Fibroblast of lung (primary cell): ENCODE results near the gene NPS. TPM values are rescaled to one million over a fixed set of nuclear protein-coding genes. Genes with fewer than 3 reads are reported as not detected.

ENCODE experiments used
- DNase-seq, 2 donors: peaks; one replicate each; pipeline versions ENCODE4 v3.0.0 to v3.0.0-alpha.2; 2010; ENCODE audit warnings: low read depth in 2 of 2
- H2AFZ ChIP-seq: 2 replicates; pipeline ENCODE4 v1.5.1; 2012; ENCODE audit warnings: low read length, control low read depth, inconsistent platforms
- H3K27ac ChIP-seq: 2 replicates; pipeline ENCODE4 v1.5.1; 2011; ENCODE audit warnings: low read length, control low read depth; ENCODE audit not compliant: insufficient read depth
- H3K27me3 ChIP-seq: 2 replicates; pipeline ENCODE4 v1.5.1; 2011; ENCODE audit warnings: mild to moderate bottlenecking, low read length; ENCODE audit not compliant: control insufficient read depth, insufficient read depth
- H3K36me3 ChIP-seq: 2 replicates; pipeline ENCODE4 v1.5.1; 2011; ENCODE audit warnings: low read length; ENCODE audit not compliant: control insufficient read depth, insufficient read depth
- H3K4me1 ChIP-seq: 2 replicates; pipeline ENCODE4 v1.5.1; 2011; ENCODE audit warnings: low read length; ENCODE audit not compliant: control insufficient read depth, insufficient read depth; ENCODE audit errors: extremely low read depth
- H3K4me2 ChIP-seq: 2 replicates; pipeline ENCODE4 v1.5.1; 2011; ENCODE audit warnings: low read length, control low read depth; ENCODE audit not compliant: insufficient read depth; ENCODE audit errors: extremely low read depth
- H3K4me3 ChIP-seq, 4 experiments: fragments of 200-600 bp in 1 of 4; sonication (generic) in 1 of 4; replicated peaks in 1 of 4; 2 replicates each; pipeline ENCODE4 v1.5.1; 2011 to 2016; ENCODE audit warnings: low read length in 4 of 4, low read depth in 3 of 4, mild to moderate bottlenecking in 3 of 4, control low read depth in 2 of 4, inconsistent platforms in 1 of 4, mixed read lengths in 1 of 4; ENCODE audit not compliant: insufficient read depth in 1 of 4; ENCODE audit errors: control extremely low read depth in 1 of 4
- H3K79me2 ChIP-seq: 2 replicates; pipeline ENCODE4 v1.5.1; 2012; ENCODE audit warnings: mild to moderate bottlenecking, low read length, inconsistent platforms; ENCODE audit not compliant: control insufficient read depth, insufficient read depth
- H3K9ac ChIP-seq: 2 replicates; pipeline ENCODE4 v1.5.1; 2011; ENCODE audit warnings: mild to moderate bottlenecking, low read length, control low read depth; ENCODE audit not compliant: insufficient read depth
- H3K9me3 ChIP-seq: 2 replicates; pipeline ENCODE4 v1.5.1; 2012; ENCODE audit warnings: low read depth, low read length; ENCODE audit not compliant: control insufficient read depth, insufficient read depth
- H4K20me1 ChIP-seq: 2 replicates; pipeline ENCODE4 v1.5.1; 2011; ENCODE audit warnings: low read length; ENCODE audit not compliant: control insufficient read depth, insufficient read depth; ENCODE audit errors: extremely low read depth
- CTCF ChIP-seq, 2 donors: IDR thresholded peaks in 1 of 2; conservative IDR thresholded peaks in 1 of 2; 1 replicate in 1 of 2; 2 replicates in 1 of 2; pipeline ENCODE4 v1.5.1; 2011 to 2012; ENCODE audit warnings: low read length in 2 of 2, control low read depth in 1 of 2, inconsistent platforms in 1 of 2, low read depth in 1 of 2, mild to moderate bottlenecking in 1 of 2
- EZH2 ChIP-seq: IDR thresholded peaks from 2 replicates; pipeline ENCODE4 v1.5.1; 2012; ENCODE audit warnings: low read length, control low read depth, mild to moderate bottlenecking; ENCODE audit errors: missing control alignments
- polyA plus RNA-seq, 2 donors: library from polyadenylated mRNA; depleted of rRNA in 1 of 2; stranded (reverse) in 1 of 2; unstranded in 1 of 2; fragments of >200 nt; gene quantifications; 2 replicates each; pipeline ENCODE4 v1.2.1, GENCODE V29; 2011 to 2012; ENCODE audit warnings: missing spikeins in 1 of 2
- total RNA-seq: library from RNA; depleted of rRNA; stranded (reverse); fragments of >200 nt; gene quantifications from 2 replicates; pipeline ENCODE4 v1.2.1, GENCODE V29; 2014

NPS gene
- total and polyA plus RNA-seq, 2 donors (not counting 1 experiment from before 2014, with no cell fraction given) = not detected

GRCh38 chr10:127524908-127525665 lies 24.0 kb upstream of the NPS start:
- no peaks in the 10 kb centered on the region for H4K20me1 ChIP-seq
- no peak for DNase-seq
- no peak overlapping the region for H3K4me3 ChIP-seq
- H3K27me3 ChIP-seq = no peaks in the 10 kb centered on the region
- H3K4me1 ChIP-seq = no peaks in the 10 kb centered on the region
- H3K79me2 ChIP-seq = no peaks in the 10 kb centered on the region
- no peak overlapping the region for H3K4me2 ChIP-seq
- no peak overlapping the region for H3K27ac ChIP-seq
- no peaks in the 10 kb centered on the region for H3K9me3 ChIP-seq
- H3K9ac ChIP-seq = no peak overlapping the region
- TF ChIP-seq CTCF (conservative IDR thresholded peaks at IDR 0.05 in 1 of 2, IDR thresholded peaks at IDR 0.05 in 1 of 2; ENCODE audit: low read depth in 1 of 2, low read length in 2 of 2) (no peak), EZH2 (no peak)
- H3K36me3 ChIP-seq = no peaks in the 10 kb centered on the region
- H2AFZ ChIP-seq = no peak overlapping the region

GRCh38 chr10:127525686-127526085 lies 23.4 kb upstream of the NPS start:
- H3K9ac ChIP-seq = no peak overlapping the region
- H3K27me3 ChIP-seq = no peaks in the 10 kb centered on the region
- TF ChIP-seq EZH2 = no peak

GRCh38 chr10:127526161-127526560 lies 22.9 kb upstream of the NPS start:
- no peak overlapping the region for H2AFZ ChIP-seq
- no peak for DNase-seq
- no peaks in the 10 kb centered on the region for H4K20me1 ChIP-seq
- no peak for TF ChIP-seq CTCF (conservative IDR thresholded peaks at IDR 0.05 in 1 of 2, IDR thresholded peaks at IDR 0.05 in 1 of 2; ENCODE audit: low read depth in 1 of 2, low read length in 2 of 2)
- TF ChIP-seq EZH2 = no peak
- H3K9ac ChIP-seq = no peak overlapping the region
- no peak overlapping the region for H3K27ac ChIP-seq
- no peaks in the 10 kb centered on the region for H3K79me2 ChIP-seq
- no peaks in the 10 kb centered on the region for H3K36me3 ChIP-seq
- no peak overlapping the region for H3K4me3 ChIP-seq
- no peaks in the 10 kb centered on the region for H3K27me3 ChIP-seq
- H3K9me3 ChIP-seq = no peaks in the 10 kb centered on the region
- H3K4me2 ChIP-seq = no peak overlapping the region
- no peaks in the 10 kb centered on the region for H3K4me1 ChIP-seq

More at GRCh38 chr10:127525686-127526085, 23.4 kb upstream of the NPS start:
- no peak overlapping the region for H3K27ac ChIP-seq
- H4K20me1 ChIP-seq = no peaks in the 10 kb centered on the region
- H3K4me3 ChIP-seq = no peak overlapping the region
- no peak overlapping the region for H3K4me2 ChIP-seq
- DNase-seq = no peak
- no peaks in the 10 kb centered on the region for H3K79me2 ChIP-seq
- H3K9me3 ChIP-seq = no peaks in the 10 kb centered on the region
- H3K4me1 ChIP-seq = no peaks in the 10 kb centered on the region
- H3K36me3 ChIP-seq = no peaks in the 10 kb centered on the region
- H2AFZ ChIP-seq = no peak overlapping the region
